ENCODE data around the gene RGS3.
"Not testable (repeated sequence)": the region's sequence is repeated elsewhere in the genome, so short reads cannot be mapped to it uniquely, and the experiment has no call there.

DNA sequence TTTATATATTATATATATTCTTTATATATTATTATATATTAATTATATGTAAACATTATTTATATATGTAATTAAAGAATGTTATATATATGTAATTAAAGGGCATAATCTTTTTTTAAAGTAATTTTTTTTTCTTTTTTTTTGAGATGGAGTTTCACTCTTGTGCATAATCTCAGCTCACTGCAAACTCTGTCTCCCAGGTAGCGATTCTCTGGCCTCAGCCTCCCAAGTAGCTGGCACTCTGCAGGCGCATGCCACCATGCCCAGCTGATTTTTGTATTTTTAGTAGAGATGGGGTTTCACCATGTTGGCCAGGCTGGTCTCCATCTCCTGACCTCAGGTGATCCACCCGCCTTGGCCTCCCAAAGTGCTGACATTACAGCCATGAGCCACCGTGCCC lies 27.6 kb downstream of the RGS3 start:
- TF ChIP-seq JUND (IDR thresholded peaks at IDR 0.05); CTCF (IDR thresholded peaks at IDR 0.05 in 2 of 3, conservative IDR thresholded peaks at IDR 0.05 in 1 of 3; ENCODE audit: borderline replicate concordance in 1 of 3, insufficient read depth in 1 of 3, low read depth in 2 of 3, low read length in 2 of 3); EZH2phosphoT487 (IDR thresholded peaks at IDR 0.05; ENCODE audit: borderline replicate concordance); POLR2AphosphoS5 (IDR thresholded peaks at IDR 0.05; ENCODE audit: low read depth, low read length); ZNF274 (IDR thresholded peaks at IDR 0.05; ENCODE audit: low read depth, low read length); SIN3A (IDR thresholded peaks at IDR 0.05; ENCODE audit: low read depth): not testable (repeated sequence)
- TF ChIP-seq, protein P1, sequence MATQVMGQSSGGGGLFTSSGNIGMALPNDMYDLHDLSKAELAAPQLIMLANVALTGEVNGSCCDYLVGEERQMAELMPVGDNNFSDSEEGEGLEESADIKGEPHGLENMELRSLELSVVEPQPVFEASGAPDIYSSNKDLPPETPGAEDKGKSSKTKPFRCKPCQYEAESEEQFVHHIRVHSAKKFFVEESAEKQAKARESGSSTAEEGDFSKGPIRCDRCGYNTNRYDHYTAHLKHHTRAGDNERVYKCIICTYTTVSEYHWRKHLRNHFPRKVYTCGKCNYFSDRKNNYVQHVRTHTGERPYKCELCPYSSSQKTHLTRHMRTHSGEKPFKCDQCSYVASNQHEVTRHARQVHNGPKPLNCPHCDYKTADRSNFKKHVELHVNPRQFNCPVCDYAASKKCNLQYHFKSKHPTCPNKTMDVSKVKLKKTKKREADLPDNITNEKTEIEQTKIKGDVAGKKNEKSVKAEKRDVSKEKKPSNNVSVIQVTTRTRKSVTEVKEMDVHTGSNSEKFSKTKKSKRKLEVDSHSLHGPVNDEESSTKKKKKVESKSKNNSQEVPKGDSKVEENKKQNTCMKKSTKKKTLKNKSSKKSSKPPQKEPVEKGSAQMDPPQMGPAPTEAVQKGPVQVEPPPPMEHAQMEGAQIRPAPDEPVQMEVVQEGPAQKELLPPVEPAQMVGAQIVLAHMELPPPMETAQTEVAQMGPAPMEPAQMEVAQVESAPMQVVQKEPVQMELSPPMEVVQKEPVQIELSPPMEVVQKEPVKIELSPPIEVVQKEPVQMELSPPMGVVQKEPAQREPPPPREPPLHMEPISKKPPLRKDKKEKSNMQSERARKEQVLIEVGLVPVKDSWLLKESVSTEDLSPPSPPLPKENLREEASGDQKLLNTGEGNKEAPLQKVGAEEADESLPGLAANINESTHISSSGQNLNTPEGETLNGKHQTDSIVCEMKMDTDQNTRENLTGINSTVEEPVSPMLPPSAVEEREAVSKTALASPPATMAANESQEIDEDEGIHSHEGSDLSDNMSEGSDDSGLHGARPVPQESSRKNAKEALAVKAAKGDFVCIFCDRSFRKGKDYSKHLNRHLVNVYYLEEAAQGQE (IDR thresholded peaks at IDR 0.05; ENCODE audit: low read depth): not testable (repeated sequence)
